GM23338 (cell line): Measurements from ENCODE around the gene ABCB6. TPM values are rescaled to one million over a fixed set of nuclear protein-coding genes. Genes with fewer than 3 reads are reported as not detected.
"Not testable (repeated sequence)": the region's sequence is repeated elsewhere in the genome, so short reads cannot be mapped to it uniquely, and the experiment has no call there.

Source experiments
- ATAC-seq: fragments of 200-7000 bp; cut with Tn5 transposase; 3 replicates; pipeline ENCODE4 v1.9.1; 2020
- DNase-seq: peaks from one replicate; pipeline ENCODE4 v3.0.0-alpha.2; 2015; ENCODE audit warnings: low spot score
- H2AFZ ChIP-seq: fragments of 200-600 bp; sonication (generic); 2 replicates; pipeline ENCODE4 v1.8.0; 2016; ENCODE audit warnings: antibody characterized with exemption, mild to moderate bottlenecking, moderate library complexity
- H3F3A ChIP-seq: fragments of 200-600 bp; sonication (generic); replicated peaks from 2 replicates; pipeline ENCODE4 v1.8.0; 2017; ENCODE audit warnings: antibody characterized with exemption, mixed run types, low read depth
- H3K27ac ChIP-seq: fragments of 200-600 bp; sonication (generic); 2 replicates; pipeline ENCODE4 v1.6.1; 2016; ENCODE audit warnings: low read depth
- H3K27me3 ChIP-seq: fragments of 200-600 bp; sonication (generic); 2 replicates; pipeline ENCODE4 v1.8.0; 2016; ENCODE audit warnings: mild to moderate bottlenecking, mixed run types, moderate library complexity; ENCODE audit not compliant: insufficient read depth
- H3K36me3 ChIP-seq: fragments of 200-600 bp; sonication (generic); 2 replicates; pipeline ENCODE4 v1.8.0; 2016; ENCODE audit warnings: mild to moderate bottlenecking; ENCODE audit not compliant: insufficient read depth
- H3K4me1 ChIP-seq: fragments of 200-600 bp; sonication (generic); 2 replicates; pipeline ENCODE4 v1.8.0; 2016; ENCODE audit warnings: mild to moderate bottlenecking, moderate library complexity; ENCODE audit not compliant: insufficient read depth
- H3K4me2 ChIP-seq: fragments of 200-600 bp; sonication (generic); 2 replicates; pipeline ENCODE4 v1.7.1; 2017; ENCODE audit warnings: mixed run types
- H3K4me3 ChIP-seq: fragments of 200-600 bp; sonication (generic); 2 replicates; pipeline ENCODE4 v1.6.1; 2016; ENCODE audit warnings: mixed run types
- H3K79me2 ChIP-seq: fragments of 200-600 bp; sonication (generic); replicated peaks from 2 replicates; pipeline ENCODE4 v1.8.0; 2017; ENCODE audit warnings: mild to moderate bottlenecking; ENCODE audit not compliant: insufficient read depth
- H3K9me2 ChIP-seq: fragments of 200-600 bp; sonication (generic); 2 replicates; pipeline ENCODE4 v1.8.0; 2017; ENCODE audit not compliant: insufficient read depth
- H4K20me1 ChIP-seq: fragments of 200-600 bp; sonication (generic); replicated peaks from 2 replicates; pipeline ENCODE4 v1.8.0; 2017; ENCODE audit warnings: mild to moderate bottlenecking; ENCODE audit not compliant: insufficient read depth
- H3K27ac Mint-ChIP-seq: 2 replicates; pipeline ENCODE4 v1.8.0; 2020; ENCODE audit warnings: inconsistent platforms, mild to moderate bottlenecking, moderate library complexity, mixed read lengths
- H3K27me3 Mint-ChIP-seq: 3 replicates; pipeline ENCODE4 v1.8.0; 2022; ENCODE audit warnings: low read depth, mild to moderate bottlenecking, moderate library complexity, mixed read lengths, inconsistent platforms; ENCODE audit not compliant: insufficient read depth, poor library complexity
- H3K36me3 Mint-ChIP-seq: 3 replicates; pipeline ENCODE4 v1.8.0; 2021; ENCODE audit warnings: low read depth, mild to moderate bottlenecking, inconsistent platforms, moderate library complexity, mixed read lengths
- H3K4me1 Mint-ChIP-seq: 3 replicates; pipeline ENCODE4 v1.8.0; 2020; ENCODE audit warnings: mild to moderate bottlenecking, inconsistent platforms, mixed read lengths
- H3K4me3 Mint-ChIP-seq: 3 replicates; pipeline ENCODE4 v1.8.0; 2021; ENCODE audit warnings: moderate library complexity, mild to moderate bottlenecking, inconsistent platforms, mixed read lengths
- H3K9me3 Mint-ChIP-seq: 3 replicates; pipeline ENCODE4 v1.8.0; 2020; ENCODE audit warnings: moderate library complexity, mild to moderate bottlenecking, inconsistent platforms, mixed read lengths
- CREB1 ChIP-seq: fragments of 250-450 bp; sonication (Bioruptor Pico); IDR thresholded peaks from 2 replicates; pipeline ENCODE4 v1.5.0; 2020; ENCODE audit warnings: low read depth, mild to moderate bottlenecking, moderate library complexity
- ETS1 ChIP-seq: IDR thresholded peaks from 2 replicates; pipeline ENCODE4 v1.6.1; 2016; ENCODE audit warnings: antibody characterized with exemption
- EZH2 ChIP-seq: fragments of 200-600 bp; sonication (generic); IDR thresholded peaks from one replicate; pipeline ENCODE4 v1.8.0; 2017; ENCODE audit warnings: antibody characterized with exemption, mild to moderate bottlenecking, low read depth; ENCODE audit not compliant: unreplicated experiment
- EZH2phosphoT487 ChIP-seq: fragments of 200-600 bp; sonication (generic); IDR thresholded peaks from one replicate; pipeline ENCODE4 v1.8.1; 2018; ENCODE audit warnings: antibody characterized with exemption; ENCODE audit not compliant: unreplicated experiment
- JUNB ChIP-seq: IDR thresholded peaks from one replicate; pipeline ENCODE4 v1.6.1; 2016; ENCODE audit warnings: antibody characterized with exemption; ENCODE audit not compliant: unreplicated experiment
- NANOG ChIP-seq: IDR thresholded peaks from 2 replicates; pipeline ENCODE4 v1.6.1; 2016; ENCODE audit warnings: antibody characterized with exemption, borderline replicate concordance
- POLR2AphosphoS5 ChIP-seq: IDR thresholded peaks from 2 replicates; pipeline ENCODE4 v1.6.1; 2016; ENCODE audit warnings: antibody characterized with exemption, low read depth
- REST ChIP-seq: IDR thresholded peaks from one replicate; pipeline ENCODE4 v1.6.1; 2018; ENCODE audit warnings: antibody characterized with exemption; ENCODE audit not compliant: unreplicated experiment
- STAT1 ChIP-seq: IDR thresholded peaks from one replicate; pipeline ENCODE4 v1.6.1; 2016; ENCODE audit warnings: antibody characterized with exemption; ENCODE audit not compliant: unreplicated experiment
- ZNF114 ChIP-seq: fragments of 250-450 bp; sonication (Bioruptor Pico); IDR thresholded peaks from 2 replicates; pipeline ENCODE4 v1.5.0; 2020; ENCODE audit warnings: mild to moderate bottlenecking, moderate library complexity
- polyA plus RNA-seq: library from polyadenylated mRNA; unstranded; fragments of >200 nt; fragmentation: Nextera tagmentation; extraction: Ambion mirVana; gene quantifications from 2 replicates; pipeline ENCODE4 v1.2.1, GENCODE V29; 2016
- total RNA-seq: library from RNA; depleted of rRNA; stranded (reverse); fragments of >200 nt; shearing (Covaris generic); gene quantifications from 2 replicates; pipeline ENCODE4 v1.2.3, GENCODE V29; 2014

The ABCB6 gene
- total and polyA plus RNA-seq, 2 experiments from 2014 or later = 26.2 to 35.1 TPM

- H3K27me3 ChIP-seq, H3K4me1 ChIP-seq, H3K36me3 Mint-ChIP-seq, H4K20me1 ChIP-seq, H3K9me2 ChIP-seq, H3K27ac ChIP-seq, H3K27ac Mint-ChIP-seq, H3K4me1 Mint-ChIP-seq, DNase-seq, H3K4me3 Mint-ChIP-seq, H3K36me3 ChIP-seq, H3K4me3 ChIP-seq, H3F3A ChIP-seq, H3K4me2 ChIP-seq, ATAC-seq, H3K79me2 ChIP-seq, H3K9me3 Mint-ChIP-seq, H2AFZ ChIP-seq: not testable (repeated sequence)
- peaks cover 17% of the 10 kb centered on the region for H3K27me3 Mint-ChIP-seq
Observed at GRCh38 chr2:219200502-219201326, 18.0 kb downstream of the ABCB6 start.

DNA sequence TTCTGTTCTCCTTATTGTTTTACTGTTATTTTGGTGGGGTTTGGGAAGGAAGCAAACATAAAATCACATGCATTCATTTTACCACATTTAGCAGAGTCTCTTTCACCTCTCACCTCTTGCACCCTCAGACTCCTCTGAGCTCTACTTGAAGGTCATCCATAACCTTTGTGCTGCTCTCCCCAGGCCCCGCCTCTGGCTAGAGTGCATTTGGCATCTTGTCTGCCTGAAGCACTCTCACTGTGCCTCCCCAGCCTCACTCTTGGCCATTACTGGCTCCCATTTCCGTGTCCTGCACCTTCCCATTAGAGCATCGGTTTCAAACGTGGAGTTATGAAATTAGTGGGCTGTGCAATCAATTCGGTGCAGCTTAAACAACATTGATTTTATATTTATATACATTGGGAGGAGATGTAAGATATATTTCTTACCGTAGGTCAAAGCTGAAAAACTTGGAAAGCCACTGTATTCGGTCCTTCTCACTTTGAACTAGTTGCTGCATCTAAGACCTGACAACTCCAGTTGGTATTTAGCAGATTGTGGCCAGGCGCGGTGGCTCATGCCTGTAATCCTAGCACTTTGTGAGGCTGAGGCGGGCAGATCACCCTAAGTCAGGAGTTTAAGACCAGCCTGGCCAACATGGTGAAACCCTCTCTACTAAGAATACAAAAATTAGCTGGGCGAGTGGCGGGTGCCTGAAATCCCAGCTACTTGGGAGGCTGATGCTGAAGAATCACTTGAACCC, 19.1 kb downstream of the ABCB6 start:
- Histone ChIP-seq H3F3A (no peaks in the 10 kb centered on the region), H3K27me3 (no peaks in the 10 kb centered on the region), H3K4me1 (no peaks in the 10 kb centered on the region; the same call in 1 of the 2 replicates), H2AFZ (no peak overlapping the region), H3K27ac (no peak overlapping the region), H4K20me1 (no peaks in the 10 kb centered on the region), H3K4me3 (no peak overlapping the region), H3K36me3 (no peaks in the 10 kb centered on the region), H3K4me2 (no peak overlapping the region), H3K9me2 (no peaks in the 10 kb centered on the region), H3K79me2 (no peaks in the 10 kb centered on the region)
- Mint-ChIP-seq H3K4me1 (peaks cover 10% of the 10 kb centered on the region; the same call in 2 of the 3 replicates), H3K27ac (no peak overlapping the region), H3K27me3 (peaks cover 13% of the 10 kb centered on the region), H3K36me3 (no peaks in the 10 kb centered on the region), H3K9me3 (peaks cover 9% of the 10 kb centered on the region; the same call in 2 of the 3 replicates), H3K4me3 (no peak overlapping the region)
- DNase-seq (no peak), ATAC-seq (no peak; the same call in 2 of the 3 replicates)
- TF ChIP-seq STAT1 = no peak
- TF ChIP-seq POLR2AphosphoS5 = no peak
- TF ChIP-seq NANOG = no peak
- no peak for TF ChIP-seq ZNF114 (CRISPR knock-in tag)
- no peak for TF ChIP-seq EZH2phosphoT487
- TF ChIP-seq ETS1 = no peak
- no peak for TF ChIP-seq JUNB
- TF ChIP-seq CREB1 (CRISPR knock-in tag) = no peak
- TF ChIP-seq REST = no peak
- TF ChIP-seq EZH2 = no peak
